ENCODE data around the gene SH2B3.

GRCh38 chr12:111482462-111482861 is 76.7 kb downstream of the SH2B3 start:
- TF ChIP-seq CTCF (conservative IDR thresholded peaks at IDR 0.05; ENCODE audit: low read length) (peak; percentile 48), EZH2phosphoT487 (IDR thresholded peaks at IDR 0.05; ENCODE audit: borderline replicate concordance) (no peak)
